Activated CD4-positive, alpha-beta T cell treated with anti-CD3 and anti-CD28 coated beads, Interleukin-2, amount 50 U/mL, for 16 hours (primary cell): ENCODE data around the gene AMPH.

Source experiments
- DNase-seq: peaks from one replicate; pipeline ENCODE4 v3.0.0-alpha.2; 2020

The AMPH gene

GRCh38 chr7:38541440-38541839 lies 89.7 kb downstream of the AMPH start:
- no peak for DNase-seq

GRCh38 chr7:38539477-38540081 lies 91.6 kb downstream of the AMPH start:
- no peak for DNase-seq

GRCh38 chr7:38535073-38535472 lies 96.1 kb downstream of the AMPH start:
- DNase-seq, result no peak

GRCh38 chr7:38525857-38526256 lies 105.3 kb downstream of the AMPH start:
- peak; percentile 2 for DNase-seq

GRCh38 chr7:38524786-38525185 lies 106.4 kb downstream of the AMPH start:
- DNase-seq, result no peak

GRCh38 chr7:38520741-38521140 lies 110.4 kb downstream of the AMPH start:
- DNase-seq, result no peak

GRCh38 chr7:38518541-38518940 lies 112.6 kb downstream of the AMPH start:
- DNase-seq, result no peak

GRCh38 chr7:38512704-38513103 lies 118.5 kb downstream of the AMPH start:
- no peak for DNase-seq

GRCh38 chr7:38512291-38512690 lies 118.9 kb downstream of the AMPH start:
- no peak for DNase-seq

GRCh38 chr7:38507384-38507783 lies 123.8 kb downstream of the AMPH start:
- no peak for DNase-seq

GRCh38 chr7:38506756-38507155 lies 124.4 kb downstream of the AMPH start:
- no peak for DNase-seq

GRCh38 chr7:38506004-38506403 lies 125.2 kb downstream of the AMPH start:
- DNase-seq, result no peak

- DNase-seq, result no peak
Measured at GRCh38 chr7:38504684-38505083, 126.5 kb downstream of the AMPH start.

GRCh38 chr7:38502848-38503247 lies 128.3 kb downstream of the AMPH start:
- DNase-seq, result no peak

GRCh38 chr7:38502289-38502688 lies 128.9 kb downstream of the AMPH start:
- no peak for DNase-seq

- no peak for DNase-seq
Measured at GRCh38 chr7:38492010-38492409, 139.2 kb downstream of the AMPH start.

- no peak for DNase-seq
Measured at GRCh38 chr7:38482521-38482920, 148.7 kb downstream of the AMPH start.

- no peak for DNase-seq
Measured at GRCh38 chr7:38481401-38481800, 149.8 kb downstream of the AMPH start.

GRCh38 chr7:38478404-38478803 lies 152.8 kb downstream of the AMPH start:
- DNase-seq, result no peak

GRCh38 chr7:38477333-38477732 lies 153.8 kb downstream of the AMPH start:
- DNase-seq, result no peak

GRCh38 chr7:38476764-38477163 lies 154.4 kb downstream of the AMPH start:
- DNase-seq, result no peak

- no peak for DNase-seq
Measured at GRCh38 chr7:38465956-38466355, 165.2 kb downstream of the AMPH start.

- DNase-seq, result peak; percentile 78
Measured at GRCh38 chr7:38463277-38464225, 167.6 kb downstream of the AMPH start.

- no peak for DNase-seq
Measured at GRCh38 chr7:38462819-38463218, 168.4 kb downstream of the AMPH start.
